ENCODE results near the gene RRAGD. TPM values are rescaled to one million over a fixed set of nuclear protein-coding genes. Genes with fewer than 3 reads are reported as not detected.
"Not testable (repeated sequence)": the region's sequence is repeated elsewhere in the genome, so short reads cannot be mapped to it uniquely, and the experiment has no call there.

RRAGD gene
- total RNA-seq, 1 donor from 2014 or later = 4.5 TPM

DNA sequence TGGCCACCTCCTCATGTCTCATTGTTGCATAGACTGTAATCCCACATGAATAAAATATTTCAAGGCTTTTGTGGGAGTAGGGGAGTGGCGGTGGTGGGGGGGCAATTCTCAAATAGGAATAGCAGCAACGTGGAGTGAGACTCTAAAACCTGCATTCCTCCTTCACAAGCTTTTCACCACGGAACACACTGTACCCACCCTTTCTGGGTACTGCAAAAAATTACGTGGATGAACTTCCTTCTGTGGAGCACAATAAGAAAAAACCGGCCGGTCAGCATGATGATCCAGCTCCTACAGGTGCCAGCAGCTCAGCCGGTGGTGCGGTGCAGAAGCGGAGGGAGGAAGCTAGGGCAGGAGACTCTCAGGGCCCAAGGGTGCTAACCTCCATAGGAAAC, 930 bp upstream of the RRAGD start:
- intact Hi-C loops (cut with micrococcal nuclease) = loop anchor here (10.0 kb wide), 1 partner anchor 1172 kb away; the partner anchor contains the start of gene MAP3K7

- intact Hi-C loops (cut with micrococcal nuclease) = loop anchor here (1.0 to 10.0 kb wide), 4 partner anchors 36 to 1173 kb away; partner anchors contain the start of genes LYRM2, MAP3K7 and PNRC1
Observed at GRCh38 chr6:89411145-89412070, 665 bp downstream of the RRAGD start.

- intact Hi-C loops (cut with micrococcal nuclease) = loop anchor here (2.0 to 10.0 kb wide), 2 partner anchors 330 to 1174 kb away; partner anchors contain the start of genes MAP3K7 and PNRC1
Observed at GRCh38 chr6:89410788-89411144, 1.3 kb downstream of the RRAGD start.

GRCh38 chr6:89410231-89410761, 1.8 kb downstream of the RRAGD start:
- intact Hi-C loops (cut with micrococcal nuclease) = loop anchor here (2.0 to 10.0 kb wide), 2 partner anchors 329 to 1175 kb away; partner anchors contain the start of genes MAP3K7 and PNRC1

DNA sequence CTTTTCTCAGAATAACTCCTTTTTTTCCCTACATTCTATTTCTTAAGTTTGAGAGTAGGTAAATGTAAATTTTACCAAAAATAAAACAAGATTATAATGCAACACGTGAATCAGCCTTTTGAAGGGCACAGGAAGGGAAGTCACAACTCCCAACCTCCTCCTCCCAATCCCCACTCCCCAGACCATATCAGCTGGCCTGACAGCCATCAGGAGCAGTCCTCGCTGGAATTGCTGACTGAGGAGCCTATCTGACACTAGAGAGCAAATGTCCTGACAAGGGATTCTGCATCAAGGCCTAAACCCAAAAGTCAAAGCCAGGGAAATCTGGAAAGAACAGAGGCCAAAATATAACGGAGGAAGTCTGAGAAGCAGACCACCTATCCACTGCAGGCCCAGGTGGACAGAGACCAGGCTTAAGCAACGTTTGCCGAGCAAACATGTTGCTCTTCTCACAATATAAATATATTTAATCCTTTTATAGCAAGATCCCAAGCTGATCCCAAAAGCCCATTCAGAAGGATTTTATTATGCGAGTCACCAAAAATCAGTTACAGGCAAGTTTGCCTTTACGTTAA, 2.5 kb downstream of the RRAGD start:
- intact Hi-C loops (cut with micrococcal nuclease) = loop anchor here (2.0 to 10.0 kb wide), 2 partner anchors 329 to 1175 kb away; partner anchors contain the start of genes MAP3K7 and PNRC1

DNA sequence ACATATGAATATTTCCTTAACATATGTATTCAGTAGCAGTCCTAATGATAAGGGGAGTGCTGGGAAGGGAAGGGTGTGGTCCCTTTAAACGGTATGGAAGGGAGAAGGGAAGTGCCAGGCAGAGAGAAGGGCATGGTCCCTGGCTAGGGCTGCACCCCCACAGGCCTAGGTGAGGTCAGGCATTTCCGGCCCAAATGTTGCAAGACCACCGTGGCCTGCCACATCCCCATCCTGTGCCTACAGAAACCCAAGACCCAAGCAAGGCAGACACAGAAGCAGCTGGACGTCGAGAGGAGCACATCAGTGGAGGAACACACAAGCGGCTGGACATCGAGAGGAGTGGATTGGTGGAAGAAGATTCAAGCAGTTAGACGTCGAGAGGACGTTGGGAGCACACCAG, 5.9 kb downstream of the RRAGD start:
- intact Hi-C loops (cut with micrococcal nuclease) = no loop called here

DNA sequence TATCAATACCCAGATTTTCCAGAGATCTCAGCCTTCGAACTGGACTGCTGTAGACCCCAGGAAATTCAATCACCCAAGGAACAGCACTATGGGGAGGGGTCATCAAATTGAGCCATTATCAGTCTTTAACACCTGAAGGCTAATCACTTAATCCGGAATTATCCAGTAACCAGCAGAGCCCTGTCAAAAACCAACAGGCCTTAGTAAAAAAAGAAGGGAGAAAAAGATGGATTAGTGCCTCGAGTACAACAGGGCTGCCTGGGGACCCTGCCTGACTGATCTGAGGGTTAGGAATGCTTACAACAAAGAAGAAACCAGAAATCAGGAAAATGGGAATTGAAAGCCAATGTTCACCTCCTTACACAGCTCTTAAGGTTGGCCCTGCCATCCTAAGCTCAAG, 7.6 kb downstream of the RRAGD start:
- intact Hi-C loops (cut with micrococcal nuclease) = no loop called here

DNA sequence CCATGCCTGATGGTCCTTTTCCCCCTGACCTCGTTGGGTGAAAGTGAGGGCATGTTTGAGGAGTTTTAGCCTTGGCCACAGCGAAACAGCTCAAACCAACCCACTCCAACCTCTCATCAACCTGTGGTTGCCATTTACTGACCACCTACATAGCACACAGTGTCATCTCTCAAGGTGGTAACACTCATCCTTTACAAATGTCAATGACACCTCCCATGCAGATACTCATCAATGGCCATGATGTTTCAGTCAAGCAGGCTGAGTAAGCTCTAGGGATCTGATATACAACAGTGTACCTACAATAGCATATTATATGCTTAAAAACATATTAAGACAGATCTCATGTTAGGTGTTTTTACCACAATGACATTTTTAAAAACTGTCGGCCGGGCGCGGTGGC, 9.3 kb downstream of the RRAGD start:
- intact Hi-C loops (cut with micrococcal nuclease) = no loop called here

DNA sequence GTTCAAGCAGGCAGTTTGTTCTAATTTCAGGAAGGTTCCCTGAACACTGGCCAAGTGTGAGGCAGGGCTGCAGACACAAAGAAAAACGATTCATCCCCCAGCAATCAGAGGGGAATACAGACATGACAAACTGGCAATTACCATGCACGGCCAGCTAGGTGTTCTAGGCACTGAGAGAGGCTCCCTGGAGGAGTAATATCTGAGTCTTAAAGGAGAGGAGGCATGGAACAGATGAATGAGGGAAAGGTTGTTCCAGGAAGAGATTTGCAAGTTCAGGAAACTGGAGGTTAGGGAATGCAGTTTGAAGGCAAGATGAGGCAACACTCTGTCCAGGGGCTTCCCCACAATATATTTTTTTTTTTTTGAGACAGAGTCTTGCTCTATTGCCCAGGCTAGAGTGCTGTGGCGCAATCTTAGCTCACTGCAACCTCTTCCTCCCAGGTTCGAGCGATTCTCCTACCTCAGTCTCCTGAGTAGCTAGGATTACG, 11.1 kb downstream of the RRAGD start:
- intact Hi-C loops (cut with micrococcal nuclease) = no loop called here

- intact Hi-C loops (cut with micrococcal nuclease) = no loop called here
Observed at GRCh38 chr6:89400050-89400449, 12.0 kb downstream of the RRAGD start.

- intact Hi-C loops (cut with micrococcal nuclease) = no loop called here
Observed at GRCh38 chr6:89398762-89399525, 13.1 kb downstream of the RRAGD start.

- intact Hi-C loops (cut with micrococcal nuclease) = not testable (repeated sequence)
Observed at GRCh38 chr6:89397884-89398283, 14.2 kb downstream of the RRAGD start.

- intact Hi-C loops (cut with micrococcal nuclease) = no loop called here
Observed at GRCh38 chr6:89393659-89394058, 18.4 kb downstream of the RRAGD start.

DNA sequence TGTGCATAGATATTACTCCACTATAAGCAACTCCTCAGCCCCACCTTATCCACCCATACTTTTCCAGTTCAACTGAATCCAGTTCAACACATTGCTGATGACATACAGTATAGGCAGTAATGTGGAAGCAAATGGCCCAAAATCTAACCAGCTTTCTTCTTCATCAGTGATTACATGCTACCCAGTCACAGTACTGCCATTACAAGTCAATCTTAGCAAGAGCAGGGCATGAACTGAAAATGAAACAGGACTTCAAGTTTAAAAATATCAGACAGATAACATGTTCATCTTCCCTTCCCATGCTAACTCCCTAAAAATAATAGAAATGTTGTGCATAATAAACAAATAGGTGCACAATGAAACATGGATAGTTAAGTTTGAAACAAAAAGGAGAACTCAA, 19.2 kb downstream of the RRAGD start:
- intact Hi-C loops (cut with micrococcal nuclease) = no loop called here

GRCh38 chr6:89388846-89389245, 23.2 kb downstream of the RRAGD start:
- intact Hi-C loops (cut with micrococcal nuclease) = no loop called here

- intact Hi-C loops (cut with micrococcal nuclease) = no loop called here
Observed at GRCh38 chr6:89387516-89388201, 24.4 kb downstream of the RRAGD start.

DNA sequence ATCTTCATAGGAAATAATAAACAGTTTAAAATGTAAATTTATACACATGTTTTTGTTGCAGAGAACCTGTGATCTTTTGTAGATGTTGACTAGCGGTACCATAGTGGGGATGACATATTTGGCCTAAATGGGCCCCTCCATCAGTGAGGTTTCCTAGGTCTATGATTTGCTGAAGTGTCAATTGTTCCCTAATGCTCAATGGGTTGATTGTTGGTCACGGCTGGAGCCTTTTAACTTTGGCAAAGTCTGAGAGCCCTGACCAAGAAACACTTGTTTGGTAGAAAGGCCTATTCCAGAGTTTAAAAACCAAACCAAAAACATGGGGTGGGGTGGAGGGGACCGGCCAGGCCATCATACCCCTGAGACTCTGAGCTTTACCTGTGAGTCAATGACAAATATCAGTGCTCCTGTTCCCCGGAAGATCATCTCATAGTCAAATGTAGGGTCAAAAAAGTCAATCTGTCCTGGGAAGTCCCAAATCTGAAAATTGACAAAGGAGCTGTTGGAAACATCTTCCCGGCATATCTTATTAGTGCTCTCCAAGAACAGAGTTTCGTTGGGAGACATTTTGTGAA, 25.1 kb downstream of the RRAGD start:
- intact Hi-C loops (cut with micrococcal nuclease) = no loop called here

- intact Hi-C loops (cut with micrococcal nuclease) = no loop called here
Observed at GRCh38 chr6:89385846-89386245, 26.2 kb downstream of the RRAGD start.

DNA sequence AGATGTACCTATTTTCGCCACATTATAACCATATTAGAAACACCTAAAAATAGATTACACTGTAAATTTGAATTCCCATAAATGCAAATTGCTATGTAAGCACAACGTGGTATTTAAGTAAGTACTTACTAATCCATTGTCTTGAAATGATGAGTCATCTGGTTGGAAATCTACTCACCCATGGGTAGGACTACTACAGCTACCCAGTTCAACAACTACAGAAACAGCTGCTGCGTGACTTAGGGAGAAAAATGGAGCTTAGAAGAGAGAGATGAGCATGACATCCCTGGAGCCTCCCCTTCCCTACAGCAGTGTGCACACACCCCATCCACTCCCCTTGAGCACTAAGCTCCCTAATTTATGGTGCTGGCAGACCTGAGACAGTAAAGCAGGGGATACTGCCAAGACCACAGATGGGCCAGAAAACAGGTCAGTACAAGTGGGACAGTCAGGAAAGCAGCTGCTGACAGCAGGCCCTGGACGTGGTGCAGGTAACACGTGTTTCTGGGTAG, 26.9 kb downstream of the RRAGD start:
- intact Hi-C loops (cut with micrococcal nuclease) = no loop called here

DNA sequence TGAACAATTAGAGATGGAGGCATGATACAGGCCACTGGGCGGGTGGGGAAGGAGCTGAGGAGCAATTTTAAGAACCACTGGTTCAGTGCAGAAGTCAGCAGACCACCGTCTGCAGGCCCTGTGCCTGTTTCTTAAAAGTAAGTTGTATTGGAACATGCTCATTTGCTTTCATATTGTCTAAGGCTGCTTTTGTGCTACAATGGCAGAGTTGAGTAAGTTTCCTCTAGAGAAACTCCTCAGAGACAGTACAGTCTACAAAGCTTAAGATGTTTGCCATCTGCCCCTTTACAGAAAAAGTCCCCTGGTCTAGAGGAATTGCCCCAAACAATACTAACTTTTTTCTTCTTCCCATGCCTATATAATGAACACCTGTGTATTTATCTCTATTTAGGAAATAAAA, 31.0 kb downstream of the RRAGD start:
- intact Hi-C loops (cut with micrococcal nuclease) = no loop called here

Data from T-helper 2 cell treated with Interferon-gamma antibody and Interleukin-4, amounts not matched to agents 100 ng/mL and 5 ng/mL, for 36 hours (primary cell).